AG08396 (cell line): ENCODE results near the gene APBB3.
A peak's percentile ranks its signal among the peaks of the same experiment; 100 is the strongest.
"Not testable (repeated sequence)": the region's sequence is repeated elsewhere in the genome, so short reads cannot be mapped to it uniquely, and the experiment has no call there.

Experiments
- DNase-seq: peaks from one replicate; pipeline ENCODE4 v3.0.0; 2012; ENCODE audit warnings: low spot score, mixed read lengths

Gene APBB3

GRCh38 chr5:140564196-140565023 lies at the start of gene APBB3, which contains the start of gene SLC35A4:
APBB3 (minus strand) TSS chr5:140564598; CDS start chr5:140564245, 353 bp downstream.
SLC35A4 (plus strand) TSS chr5:140564828; CDS start chr5:140567170, 2,342 bp downstream.
- DNase-seq: peak; percentile 95

- DNase-seq: no peak
These were observed 46.7 kb upstream of the APBB3 start for GRCh38 chr5:140611020-140611521.

GRCh38 chr5:140609126-140609525 lies 44.7 kb upstream of the APBB3 start:
- DNase-seq: no peak

- no peak for DNase-seq
These were observed 44.3 kb upstream of the APBB3 start for GRCh38 chr5:140608722-140609121.

- no peak for DNase-seq
These were observed 42.6 kb upstream of the APBB3 start for GRCh38 chr5:140607031-140607430.

- no peak for DNase-seq
These were observed 41.5 kb upstream of the APBB3 start for GRCh38 chr5:140605879-140606278.

- DNase-seq: no peak
These were observed 39.3 kb upstream of the APBB3 start for GRCh38 chr5:140603734-140604133.

- not testable (repeated sequence) for DNase-seq
These were observed 39.0 kb upstream of the APBB3 start for GRCh38 chr5:140603446-140603698.

- DNase-seq: no peak
These were observed 37.7 kb upstream of the APBB3 start for GRCh38 chr5:140602147-140602546.

GRCh38 chr5:140600096-140600495 lies 35.7 kb upstream of the APBB3 start:
- DNase-seq: no peak

GRCh38 chr5:140598836-140599235 lies 34.4 kb upstream of the APBB3 start:
- no peak for DNase-seq

- DNase-seq: no peak
These were observed 31.9 kb upstream of the APBB3 start for GRCh38 chr5:140596321-140596741.

GRCh38 chr5:140595538-140596300 lies 31.3 kb upstream of the APBB3 start:
- DNase-seq: no peak

GRCh38 chr5:140594169-140594568 lies 29.8 kb upstream of the APBB3 start:
- DNase-seq: no peak

GRCh38 chr5:140593070-140593469 lies 28.7 kb upstream of the APBB3 start:
- DNase-seq: not testable (repeated sequence)

GRCh38 chr5:140591747-140592372 lies 27.5 kb upstream of the APBB3 start:
- peak; percentile 32 for DNase-seq

- no peak for DNase-seq
These were observed 26.5 kb upstream of the APBB3 start for GRCh38 chr5:140590861-140591260.

- DNase-seq: peak; percentile 47
These were observed 24.1 kb upstream of the APBB3 start for GRCh38 chr5:140588311-140589070.

GRCh38 chr5:140587495-140587894 lies 23.1 kb upstream of the APBB3 start:
- no peak for DNase-seq

GRCh38 chr5:140579188-140579747 lies 14.9 kb upstream of the APBB3 start:
- not testable (repeated sequence) for DNase-seq

GRCh38 chr5:140576776-140577201 lies 12.4 kb upstream of the APBB3 start:
- DNase-seq: no peak
